A549 (cell line): Measurements from ENCODE around the gene CD96.

Source experiments
- CEBPB ChIP-seq, 2 experiments: fragments of >200 bp in 1 of 2; sonication (Bioruptor Twin) in 1 of 2; formaldehyde crosslinking in 1 of 2; IDR thresholded peaks; 2 replicates each; pipeline ENCODE4 v1.6.1; 2012 to 2016
- CHD4 ChIP-seq: fragments of 200-600 bp; sonication (generic); IDR thresholded peaks from 2 replicates; pipeline ENCODE4 v1.6.1; 2016; ENCODE audit warnings: antibody characterized with exemption, mild to moderate bottlenecking, borderline replicate concordance
- EP300 ChIP-seq, 2 experiments: fragments of >200 bp; sonication (Bioruptor Twin); formaldehyde crosslinking; IDR thresholded peaks; 2 replicates in 1 of 2; 3 replicates in 1 of 2; pipeline ENCODE4 v1.6.1; 2016 to 2017
- MAZ ChIP-seq: fragments of 150-350 bp; IDR thresholded peaks from 2 replicates; pipeline ENCODE4 v1.6.1; 2014; ENCODE audit warnings: antibody characterized with exemption, low read depth, low read length, borderline replicate concordance
- POLR2A ChIP-seq: IDR thresholded peaks from 2 replicates; pipeline ENCODE4 v1.6.1; 2012; ENCODE audit warnings: mild to moderate bottlenecking, low read length
- POLR2AphosphoS2 ChIP-seq: conservative IDR thresholded peaks from 2 replicates; pipeline ENCODE4 v1.6.1; 2012; ENCODE audit warnings: low read length, improper control_type of control experiment, inconsistent platforms
- TF ChIP-seq, protein P1 (sequence below): fragments of >200 bp; sonication (Bioruptor Twin); formaldehyde crosslinking; IDR thresholded peaks from 3 replicates; pipeline ENCODE4 v1.5.1; 2016
- TF ChIP-seq, protein P2 (sequence below): fragments of >200 bp; sonication (Bioruptor Twin); formaldehyde crosslinking; IDR thresholded peaks from 2 replicates; pipeline ENCODE4 v1.6.1; 2016
- TF ChIP-seq, protein P3 (sequence below): IDR thresholded peaks from 2 replicates; pipeline ENCODE4 v1.6.1; 2012

DNA sequence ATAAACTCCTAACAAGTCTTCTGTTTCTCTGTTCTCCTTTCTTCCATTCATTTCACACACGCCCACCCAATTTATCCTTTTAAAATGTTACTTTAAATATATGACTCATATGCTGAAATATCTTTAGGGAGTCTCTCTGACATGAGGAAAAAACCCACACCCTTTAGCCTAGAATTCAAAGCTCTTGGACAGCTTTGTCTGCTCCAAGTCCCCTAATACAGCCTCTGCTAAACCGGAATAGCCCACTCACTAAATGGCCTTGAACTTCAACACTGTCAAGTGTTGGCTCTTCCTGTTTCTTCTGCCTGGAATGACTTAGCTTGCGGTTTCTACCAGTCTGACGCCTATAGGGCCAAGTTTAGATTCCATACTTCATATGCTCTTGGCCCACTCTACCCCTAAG is 3.3 kb upstream of the CD96 start:
- TF ChIP-seq POLR2AphosphoS2 (no peak), CEBPB (IDR thresholded peaks at IDR 0.05) (no peak), EP300 (IDR thresholded peaks at IDR 0.05) (no peak), MAZ (no peak), POLR2A (no peak), CHD4 (no peak)
- TF ChIP-seq, protein P1, sequence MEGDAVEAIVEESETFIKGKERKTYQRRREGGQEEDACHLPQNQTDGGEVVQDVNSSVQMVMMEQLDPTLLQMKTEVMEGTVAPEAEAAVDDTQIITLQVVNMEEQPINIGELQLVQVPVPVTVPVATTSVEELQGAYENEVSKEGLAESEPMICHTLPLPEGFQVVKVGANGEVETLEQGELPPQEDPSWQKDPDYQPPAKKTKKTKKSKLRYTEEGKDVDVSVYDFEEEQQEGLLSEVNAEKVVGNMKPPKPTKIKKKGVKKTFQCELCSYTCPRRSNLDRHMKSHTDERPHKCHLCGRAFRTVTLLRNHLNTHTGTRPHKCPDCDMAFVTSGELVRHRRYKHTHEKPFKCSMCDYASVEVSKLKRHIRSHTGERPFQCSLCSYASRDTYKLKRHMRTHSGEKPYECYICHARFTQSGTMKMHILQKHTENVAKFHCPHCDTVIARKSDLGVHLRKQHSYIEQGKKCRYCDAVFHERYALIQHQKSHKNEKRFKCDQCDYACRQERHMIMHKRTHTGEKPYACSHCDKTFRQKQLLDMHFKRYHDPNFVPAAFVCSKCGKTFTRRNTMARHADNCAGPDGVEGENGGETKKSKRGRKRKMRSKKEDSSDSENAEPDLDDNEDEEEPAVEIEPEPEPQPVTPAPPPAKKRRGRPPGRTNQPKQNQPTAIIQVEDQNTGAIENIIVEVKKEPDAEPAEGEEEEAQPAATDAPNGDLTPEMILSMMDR = no peak
- TF ChIP-seq, protein P2, sequence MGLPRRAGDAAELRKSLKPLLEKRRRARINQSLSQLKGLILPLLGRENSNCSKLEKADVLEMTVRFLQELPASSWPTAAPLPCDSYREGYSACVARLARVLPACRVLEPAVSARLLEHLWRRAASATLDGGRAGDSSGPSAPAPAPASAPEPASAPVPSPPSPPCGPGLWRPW = no peak
- TF ChIP-seq, protein P3, sequence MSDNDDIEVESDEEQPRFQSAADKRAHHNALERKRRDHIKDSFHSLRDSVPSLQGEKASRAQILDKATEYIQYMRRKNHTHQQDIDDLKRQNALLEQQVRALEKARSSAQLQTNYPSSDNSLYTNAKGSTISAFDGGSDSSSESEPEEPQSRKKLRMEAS = no peak
